OCI-LY1 (cell line): ENCODE measurements around the gene OMD.

ENCODE experiments used
- H2AFZ ChIP-seq: fragments of 200-600 bp; sonication (generic), shearing (Covaris generic); 2 replicates; pipeline ENCODE4 v1.6.0; 2014; ENCODE audit warnings: antibody characterized with exemption, mild to moderate bottlenecking, low read length
- H3F3A ChIP-seq: fragments of 200-600 bp; sonication (generic), shearing (Covaris generic); 2 replicates; pipeline ENCODE4 v1.6.0; 2014; ENCODE audit warnings: mild to moderate bottlenecking, antibody characterized with exemption, low read length, moderate library complexity; ENCODE audit not compliant: insufficient read depth
- H3K27ac ChIP-seq: fragments of 200-600 bp; sonication (generic); 2 replicates; pipeline ENCODE4 v1.5.1; 2014; ENCODE audit warnings: low read length, mixed run types, mild to moderate bottlenecking, low read depth; ENCODE audit not compliant: poor library complexity, severe bottlenecking
- H3K27me3 ChIP-seq: fragments of 200-600 bp; sonication (generic); 2 replicates; pipeline ENCODE4 v1.6.0; 2014; ENCODE audit warnings: antibody characterized with exemption, mild to moderate bottlenecking, low read length, moderate library complexity; ENCODE audit not compliant: insufficient read depth
- H3K36me3 ChIP-seq: fragments of 200-600 bp; sonication (generic); 2 replicates; pipeline ENCODE4 v1.6.1; 2014; ENCODE audit warnings: mild to moderate bottlenecking, antibody characterized with exemption, low read length, moderate library complexity, mixed read lengths; ENCODE audit not compliant: insufficient read depth
- H3K4me1 ChIP-seq: fragments of 200-600 bp; sonication (generic); 2 replicates; pipeline ENCODE4 v1.5.1; 2014; ENCODE audit warnings: mild to moderate bottlenecking, low read length, moderate library complexity; ENCODE audit not compliant: insufficient read depth, severe bottlenecking
- H3K4me2 ChIP-seq: fragments of 200-600 bp; sonication (generic), shearing (Covaris generic); 2 replicates; pipeline ENCODE4 v1.6.1; 2014; ENCODE audit warnings: low read length
- H3K4me3 ChIP-seq: fragments of 200-600 bp; sonication (generic); 2 replicates; pipeline ENCODE4 v1.5.1; 2014; ENCODE audit warnings: low read length, low read depth, mild to moderate bottlenecking, mixed read lengths; ENCODE audit not compliant: poor library complexity, severe bottlenecking
- H3K79me2 ChIP-seq: fragments of 200-600 bp; shearing (Covaris generic); 2 replicates; pipeline ENCODE4 v1.6.1; 2016; ENCODE audit warnings: mixed run types, low read length, mixed read lengths; ENCODE audit not compliant: insufficient read depth
- H3K9ac ChIP-seq: fragments of 200-600 bp; sonication (generic), shearing (Covaris generic); 2 replicates; pipeline ENCODE4 v1.6.1; 2014; ENCODE audit warnings: mild to moderate bottlenecking, low read length, mixed read lengths
- H3K9me2 ChIP-seq: fragments of 200-600 bp; sonication (generic), shearing (Covaris generic); 2 replicates; pipeline ENCODE4 v1.6.1; 2014; ENCODE audit warnings: low read depth, mild to moderate bottlenecking, low read length, mixed read lengths
- H3K9me3 ChIP-seq: fragments of 200-600 bp; shearing (Covaris generic); 2 replicates; pipeline ENCODE4 v1.6.1; 2014; ENCODE audit warnings: low read length, mixed read lengths
- H4K20me1 ChIP-seq: fragments of 200-600 bp; sonication (generic), shearing (Covaris generic); 2 replicates; pipeline ENCODE4 v1.6.0; 2016; ENCODE audit warnings: mild to moderate bottlenecking, low read length; ENCODE audit not compliant: insufficient read depth
- EZH2 ChIP-seq: fragments of 200-600 bp; sonication (generic), shearing (Covaris generic); IDR thresholded peaks from 2 replicates; pipeline ENCODE4 v1.8.0; 2017; ENCODE audit warnings: borderline replicate concordance, mixed run types, mild to moderate bottlenecking, antibody characterized with exemption, low read length, moderate library complexity, mixed read lengths
- TF ChIP-seq, protein P1 (sequence below): fragments of 200-600 bp; sonication (generic), shearing (Covaris generic); IDR thresholded peaks from 2 replicates; pipeline ENCODE4 v1.5.1; 2017; ENCODE audit warnings: mild to moderate bottlenecking, antibody characterized with exemption, low read length, moderate library complexity, mixed read lengths

The OMD gene

GRCh38 chr9:92397853-92398252 lies 26.4 kb downstream of the OMD start:
- H2AFZ ChIP-seq: no peak overlapping the region
- H3K9me2 ChIP-seq: no peaks in the 10 kb centered on the region
- H3K4me3 ChIP-seq: no peak overlapping the region
- no peaks in the 10 kb centered on the region for H3K79me2 ChIP-seq
- no peak overlapping the region for H3K9ac ChIP-seq
- no peaks in the 10 kb centered on the region for H4K20me1 ChIP-seq
- H3K36me3 ChIP-seq: peaks cover 3% of the 10 kb centered on the region; the same call in 1 of the 2 replicates
- no peak overlapping the region for H3K4me2 ChIP-seq
- H3K4me1 ChIP-seq: no peaks in the 10 kb centered on the region
- H3K9me3 ChIP-seq: peaks cover 7% of the 10 kb centered on the region; the same call in 1 of the 2 replicates
- no peaks in the 10 kb centered on the region for H3K27me3 ChIP-seq
- no peak overlapping the region for H3K27ac ChIP-seq
- no peaks in the 10 kb centered on the region for H3F3A ChIP-seq
- TF ChIP-seq, protein P1, sequence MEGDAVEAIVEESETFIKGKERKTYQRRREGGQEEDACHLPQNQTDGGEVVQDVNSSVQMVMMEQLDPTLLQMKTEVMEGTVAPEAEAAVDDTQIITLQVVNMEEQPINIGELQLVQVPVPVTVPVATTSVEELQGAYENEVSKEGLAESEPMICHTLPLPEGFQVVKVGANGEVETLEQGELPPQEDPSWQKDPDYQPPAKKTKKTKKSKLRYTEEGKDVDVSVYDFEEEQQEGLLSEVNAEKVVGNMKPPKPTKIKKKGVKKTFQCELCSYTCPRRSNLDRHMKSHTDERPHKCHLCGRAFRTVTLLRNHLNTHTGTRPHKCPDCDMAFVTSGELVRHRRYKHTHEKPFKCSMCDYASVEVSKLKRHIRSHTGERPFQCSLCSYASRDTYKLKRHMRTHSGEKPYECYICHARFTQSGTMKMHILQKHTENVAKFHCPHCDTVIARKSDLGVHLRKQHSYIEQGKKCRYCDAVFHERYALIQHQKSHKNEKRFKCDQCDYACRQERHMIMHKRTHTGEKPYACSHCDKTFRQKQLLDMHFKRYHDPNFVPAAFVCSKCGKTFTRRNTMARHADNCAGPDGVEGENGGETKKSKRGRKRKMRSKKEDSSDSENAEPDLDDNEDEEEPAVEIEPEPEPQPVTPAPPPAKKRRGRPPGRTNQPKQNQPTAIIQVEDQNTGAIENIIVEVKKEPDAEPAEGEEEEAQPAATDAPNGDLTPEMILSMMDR: no peak
- TF ChIP-seq EZH2: no peak

- TF ChIP-seq EZH2: no peak
- TF ChIP-seq, protein P1: no peak
- H3F3A ChIP-seq: no peaks in the 10 kb centered on the region
- H3K9me3 ChIP-seq: peaks cover 7% of the 10 kb centered on the region; the same call in 1 of the 2 replicates
- no peaks in the 10 kb centered on the region for H3K27me3 ChIP-seq
- no peaks in the 10 kb centered on the region for H3K9me2 ChIP-seq
- H3K27ac ChIP-seq: no peak overlapping the region
- H4K20me1 ChIP-seq: no peaks in the 10 kb centered on the region
- H3K36me3 ChIP-seq: peaks cover 3% of the 10 kb centered on the region; the same call in 1 of the 2 replicates
- no peaks in the 10 kb centered on the region for H3K79me2 ChIP-seq
- H2AFZ ChIP-seq: no peak overlapping the region
- H3K9ac ChIP-seq: no peak overlapping the region
- no peaks in the 10 kb centered on the region for H3K4me1 ChIP-seq
- H3K4me3 ChIP-seq: no peak overlapping the region
- H3K4me2 ChIP-seq: no peak overlapping the region
Measured at GRCh38 chr9:92395617-92396016, 28.7 kb downstream of the OMD start.

DNA sequence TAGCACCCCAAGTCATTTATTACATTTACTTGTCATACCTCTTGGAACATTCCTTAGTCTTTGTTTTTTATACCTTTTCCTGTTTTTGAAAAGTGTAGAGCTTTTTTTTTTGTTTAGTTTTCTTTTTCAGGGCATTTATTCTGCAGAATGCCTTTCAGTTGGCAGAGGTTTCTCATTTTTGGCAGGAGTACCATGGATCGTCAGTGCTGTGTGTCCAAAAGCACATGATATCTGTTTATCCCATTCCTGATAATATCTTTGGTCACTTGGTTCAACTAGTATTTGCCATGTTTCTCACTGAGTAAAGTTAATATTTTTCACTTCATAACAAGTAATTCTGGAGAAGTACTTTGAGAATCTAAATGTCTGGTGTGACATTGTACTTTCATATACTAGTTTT lies 30.6 kb downstream of the OMD start:
- H3K9me3 ChIP-seq: peaks cover 7% of the 10 kb centered on the region; the same call in 1 of the 2 replicates
- H3K9me2 ChIP-seq: no peaks in the 10 kb centered on the region

More for the DNA sequence above, 30.6 kb downstream of the OMD start:
- H3K79me2 ChIP-seq: no peaks in the 10 kb centered on the region
- H4K20me1 ChIP-seq: no peaks in the 10 kb centered on the region
- peaks cover 3% of the 10 kb centered on the region; the same call in 1 of the 2 replicates for H3K36me3 ChIP-seq
- no peaks in the 10 kb centered on the region for H3F3A ChIP-seq
- H3K27ac ChIP-seq: no peak overlapping the region
- H3K4me1 ChIP-seq: no peaks in the 10 kb centered on the region
- no peaks in the 10 kb centered on the region for H3K27me3 ChIP-seq
- no peak overlapping the region for H3K4me3 ChIP-seq
- TF ChIP-seq, protein P1: no peak
- TF ChIP-seq EZH2: no peak
- no peak overlapping the region for H3K9ac ChIP-seq
- no peak overlapping the region for H3K4me2 ChIP-seq
- no peak overlapping the region for H2AFZ ChIP-seq
